CD14-positive monocyte (primary cell): ENCODE data around the gene RELCH. TPM values are rescaled to one million over a fixed set of nuclear protein-coding genes. Genes with fewer than 3 reads are reported as not detected.

ENCODE experiments used
- DNase-seq, 3 donors: peaks; one replicate each; pipeline ENCODE4 v3.0.0-alpha.2; 2011 to 2022
- H2AFZ ChIP-seq: 2 replicates; pipeline ENCODE4 v1.6.0; 2012; ENCODE audit warnings: mild to moderate bottlenecking, low read depth, low read length, inconsistent platforms; ENCODE audit not compliant: insufficient read depth, poor library complexity, severe bottlenecking
- H3K27ac ChIP-seq, 2 donors: 1 replicate in 1 of 2; 2 replicates in 1 of 2; pipeline ENCODE4 v1.5.1; 2012 to 2013; ENCODE audit warnings: low read length in 2 of 2, control low read depth in 1 of 2, inconsistent platforms in 1 of 2, low read depth in 1 of 2, mild to moderate bottlenecking in 1 of 2
- H3K27me3 ChIP-seq, 2 donors: one replicate each; pipeline versions ENCODE4 v1.6.0 to v1.6.1; 2011 to 2013; ENCODE audit warnings: low read length in 2 of 2; ENCODE audit not compliant: control insufficient read depth in 2 of 2, insufficient read depth in 2 of 2
- H3K36me3 ChIP-seq, 2 donors: replicated peaks in 1 of 2; 1 replicate in 1 of 2; 2 replicates in 1 of 2; pipeline versions ENCODE4 v1.5.1 to v1.6.1; 2012 to 2013; ENCODE audit warnings: low read length in 2 of 2, control low read depth in 1 of 2, inconsistent platforms in 1 of 2, mild to moderate bottlenecking in 1 of 2; ENCODE audit not compliant: insufficient read depth in 2 of 2, control insufficient read depth in 1 of 2
- H3K4me1 ChIP-seq, 2 donors: 1 replicate in 1 of 2; 2 replicates in 1 of 2; pipeline versions ENCODE4 v1.5.1 to v1.6.1; 2012 to 2013; ENCODE audit warnings: low read length in 2 of 2, control low read depth in 1 of 2, inconsistent platforms in 1 of 2, mild to moderate bottlenecking in 1 of 2, moderate library complexity in 1 of 2; ENCODE audit not compliant: insufficient read depth in 2 of 2, control insufficient read depth in 1 of 2
- H3K4me2 ChIP-seq: replicated peaks from 2 replicates; pipeline ENCODE3; 2012; ENCODE audit warnings: low read length, moderate library complexity, mild to moderate bottlenecking; ENCODE audit not compliant: poor library complexity, severe bottlenecking; ENCODE audit errors: extremely low read depth
- H3K4me3 ChIP-seq, 3 experiments: fragments of 200-600 bp in 1 of 3; sonication (generic) in 1 of 3; replicated peaks in 1 of 3; 1 replicate in 2 of 3; 2 replicates in 1 of 3; pipeline ENCODE4 v1.5.1; 2011 to 2013; ENCODE audit warnings: low read length in 3 of 3, mild to moderate bottlenecking in 3 of 3, control low read depth in 2 of 3, low read depth in 2 of 3, inconsistent platforms in 1 of 3, moderate library complexity in 1 of 3
- H3K79me2 ChIP-seq: 2 replicates; pipeline ENCODE4 v1.6.0; 2012; ENCODE audit warnings: mild to moderate bottlenecking, control low read depth, inconsistent platforms, low read length, moderate library complexity; ENCODE audit not compliant: insufficient read depth
- H3K9ac ChIP-seq: 2 replicates; pipeline ENCODE4 v1.6.0; 2017; ENCODE audit warnings: low read length, mild to moderate bottlenecking; ENCODE audit not compliant: insufficient read depth, poor library complexity, severe bottlenecking
- H3K9me3 ChIP-seq, 2 donors: replicated peaks in 1 of 2; 1 replicate in 1 of 2; 2 replicates in 1 of 2; pipeline versions ENCODE4 v1.5.1 to v1.6.1; 2012 to 2013; ENCODE audit warnings: low read length in 2 of 2, control low read depth in 1 of 2; ENCODE audit not compliant: control insufficient read depth in 1 of 2, insufficient read depth in 1 of 2
- H4K20me1 ChIP-seq: 2 replicates; pipeline ENCODE4 v1.6.0; 2012; ENCODE audit warnings: mild to moderate bottlenecking, low read length, control low read depth, moderate library complexity; ENCODE audit not compliant: insufficient read depth
- H3K27ac Mint-ChIP-seq, 7 donors: one replicate each; pipeline ENCODE4 v1.8.0; 2020; ENCODE audit warnings: mild to moderate bottlenecking in 7 of 7, mixed read lengths in 7 of 7, moderate library complexity in 6 of 7, inconsistent platforms in 2 of 7
- H3K27me3 Mint-ChIP-seq, 3 donors: one replicate each; pipeline ENCODE4 v1.8.0; 2021 to 2022; ENCODE audit warnings: low read depth in 3 of 3, mild to moderate bottlenecking in 3 of 3, mixed read lengths in 3 of 3, moderate library complexity in 3 of 3, inconsistent platforms in 1 of 3
- H3K36me3 Mint-ChIP-seq, 2 donors: one replicate each; pipeline ENCODE4 v1.8.0; 2020; ENCODE audit warnings: mixed read lengths in 2 of 2, inconsistent platforms in 1 of 2, mild to moderate bottlenecking in 1 of 2
- H3K4me1 Mint-ChIP-seq: one replicate; pipeline ENCODE4 v1.8.0; 2020; ENCODE audit warnings: mild to moderate bottlenecking, mixed read lengths
- H3K4me3 Mint-ChIP-seq, 2 donors: one replicate each; pipeline ENCODE4 v1.8.0; 2020; ENCODE audit warnings: mild to moderate bottlenecking in 2 of 2, mixed read lengths in 2 of 2, moderate library complexity in 1 of 2
- H3K9me3 Mint-ChIP-seq, 7 donors: one replicate each; pipeline ENCODE4 v1.8.0; 2020 to 2022; ENCODE audit warnings: mixed read lengths in 7 of 7, mild to moderate bottlenecking in 6 of 7, moderate library complexity in 6 of 7, inconsistent platforms in 2 of 7
- WGBS: methylation state at CpG from one replicate; pipeline ENCODE4 v1.1.5; 2013; ENCODE audit warnings: missing lambda C conversion rate; ENCODE audit not compliant: insufficient coverage; 5-methylcytosine and 5-hydroxymethylcytosine counted together
- intact Hi-C, 2 donors: fragments of 100-400 bp; cut with micrococcal nuclease; formaldehyde crosslinking; loops; one replicate each; pipeline versions ENCODE4 v1.15.0 to v1.15.1; 2023
- polyA plus RNA-seq, 3 donors: library from polyadenylated mRNA; depleted of rRNA in 1 of 3; unstranded in 2 of 3; stranded (reverse) in 1 of 3; fragments of 300-500 nt in 2 of 3; fragments of >200 nt in 1 of 3; fragmentation: Illumina TruSeq in 2 of 3; gene quantifications; 1 replicate in 2 of 3; 2 replicates in 1 of 3; pipeline ENCODE4 v1.2.3, GENCODE V29; 2012 to 2021
- TF ChIP-seq, protein P1 (sequence below): fragments of 200-600 bp; IDR thresholded peaks from one replicate; pipeline ENCODE4 v1.8.0; 2022; ENCODE audit warnings: antibody characterized with exemption, mild to moderate bottlenecking

The RELCH gene
- polyA plus RNA-seq, 3 donors = 3.8 to 30.4 (median 4.9) TPM

DNA sequence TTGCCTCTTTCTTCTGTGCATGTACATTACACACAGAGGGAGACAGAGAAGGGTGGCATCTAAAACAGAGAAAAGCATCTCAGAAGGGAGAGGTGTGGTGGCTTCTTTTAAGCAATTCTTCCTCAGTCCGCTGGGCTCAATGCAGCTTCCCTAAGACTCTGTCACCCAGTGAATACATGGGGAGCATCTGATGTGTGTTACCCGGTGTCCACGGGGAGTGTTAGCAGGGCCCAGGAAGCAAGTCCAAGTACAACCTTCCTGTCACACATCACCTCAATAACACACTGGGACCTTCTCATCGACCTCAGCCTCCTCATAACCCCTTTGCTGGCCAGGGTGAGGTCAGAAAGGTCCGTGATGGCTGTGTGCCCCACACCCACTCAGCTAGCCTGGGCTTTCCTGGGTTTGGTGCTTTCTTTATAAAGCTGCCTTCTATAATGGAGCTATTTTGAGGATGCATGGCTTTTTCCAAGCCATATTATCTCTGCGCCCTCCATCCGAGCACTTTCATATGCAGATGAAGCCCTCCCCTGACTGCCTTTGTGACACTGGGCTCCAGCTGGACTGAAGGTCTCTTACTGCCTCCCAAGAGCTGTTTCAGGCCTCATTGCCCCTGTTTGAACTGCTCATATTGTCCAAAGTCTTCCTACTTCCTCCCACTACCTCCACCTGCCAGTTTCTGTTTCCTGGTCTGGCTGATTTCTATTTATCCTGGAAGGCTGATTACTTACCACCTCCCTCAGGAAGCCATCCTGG lies 159.5 kb downstream of the RELCH start:
- Histone ChIP-seq H4K20me1 (no peaks in the 10 kb centered on the region), H3K27ac (no peak overlapping the region), H3K4me1 (no peaks in the 10 kb centered on the region), H3K79me2 (no peaks in the 10 kb centered on the region), H3K27me3 (no peaks in the 10 kb centered on the region), H2AFZ (no peak overlapping the region), H3K9me3 (no peaks in the 10 kb centered on the region), H3K36me3 (no peaks in the 10 kb centered on the region), H3K9ac (no peak overlapping the region), H3K4me2 (no peak overlapping the region), H3K4me3 (no peak overlapping the region)
- Mint-ChIP-seq H3K36me3 (no peaks in the 10 kb centered on the region), H3K9me3 (no peaks in the 10 kb centered on the region), H3K27me3 (peaks cover 5 to 12% (median 7%) of the 10 kb centered on the region in 3 donors), H3K4me1 (peaks cover 4% of the 10 kb centered on the region), H3K27ac (peak overlapping the region in 1 of 7 donors; percentile 49), H3K4me3 (no peak overlapping the region)
- WGBS = 97% methylated on average over 4 of the region's 7 CpGs
- intact Hi-C loops = no loop called here
- DNase-seq = no peak
- TF ChIP-seq, protein P1, sequence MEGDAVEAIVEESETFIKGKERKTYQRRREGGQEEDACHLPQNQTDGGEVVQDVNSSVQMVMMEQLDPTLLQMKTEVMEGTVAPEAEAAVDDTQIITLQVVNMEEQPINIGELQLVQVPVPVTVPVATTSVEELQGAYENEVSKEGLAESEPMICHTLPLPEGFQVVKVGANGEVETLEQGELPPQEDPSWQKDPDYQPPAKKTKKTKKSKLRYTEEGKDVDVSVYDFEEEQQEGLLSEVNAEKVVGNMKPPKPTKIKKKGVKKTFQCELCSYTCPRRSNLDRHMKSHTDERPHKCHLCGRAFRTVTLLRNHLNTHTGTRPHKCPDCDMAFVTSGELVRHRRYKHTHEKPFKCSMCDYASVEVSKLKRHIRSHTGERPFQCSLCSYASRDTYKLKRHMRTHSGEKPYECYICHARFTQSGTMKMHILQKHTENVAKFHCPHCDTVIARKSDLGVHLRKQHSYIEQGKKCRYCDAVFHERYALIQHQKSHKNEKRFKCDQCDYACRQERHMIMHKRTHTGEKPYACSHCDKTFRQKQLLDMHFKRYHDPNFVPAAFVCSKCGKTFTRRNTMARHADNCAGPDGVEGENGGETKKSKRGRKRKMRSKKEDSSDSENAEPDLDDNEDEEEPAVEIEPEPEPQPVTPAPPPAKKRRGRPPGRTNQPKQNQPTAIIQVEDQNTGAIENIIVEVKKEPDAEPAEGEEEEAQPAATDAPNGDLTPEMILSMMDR = no peak

DNA sequence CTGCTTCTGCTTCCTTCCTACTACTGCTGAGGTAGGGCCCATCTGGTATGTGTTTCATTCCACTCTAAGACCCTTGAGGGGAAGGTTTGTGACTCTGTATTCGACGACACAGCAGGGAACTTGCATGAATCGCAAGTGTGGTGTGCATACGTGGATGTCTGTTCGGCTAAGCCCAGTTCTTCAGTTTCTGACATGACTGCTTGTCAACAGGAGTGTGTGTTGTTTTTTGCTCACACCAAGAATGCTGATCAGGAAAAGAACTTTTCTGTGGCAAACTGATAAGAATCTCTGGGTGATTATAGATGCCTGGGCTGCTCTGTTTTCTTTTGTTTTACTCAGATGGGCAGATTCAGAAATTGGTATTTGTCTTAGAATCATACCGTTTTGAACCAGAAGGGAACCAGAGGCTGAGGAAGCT lies 160.0 kb downstream of the RELCH start:
- H3K4me3 Mint-ChIP-seq = no peak overlapping the region
- H3K9me3 Mint-ChIP-seq = no peaks in the 10 kb centered on the region
- H3K27ac Mint-ChIP-seq = no peak overlapping the region

More for the DNA sequence above, 160.0 kb downstream of the RELCH start:
- no peaks in the 10 kb centered on the region for H4K20me1 ChIP-seq
- no peak overlapping the region for H3K4me2 ChIP-seq
- TF ChIP-seq, protein P1 = no peak
- H3K4me1 Mint-ChIP-seq = peaks cover 4% of the 10 kb centered on the region
- H3K9ac ChIP-seq = no peak overlapping the region
- intact Hi-C loops = no loop called here
- no peak overlapping the region for H3K27ac ChIP-seq
- peaks cover 5 to 12% (median 7%) of the 10 kb centered on the region in 3 donors for H3K27me3 Mint-ChIP-seq
- no peak overlapping the region for H2AFZ ChIP-seq
- H3K36me3 ChIP-seq = no peaks in the 10 kb centered on the region
- H3K4me3 ChIP-seq = no peak overlapping the region
- no peak for DNase-seq
- no peaks in the 10 kb centered on the region for H3K36me3 Mint-ChIP-seq
- 19% methylated on average over 6 of the region's 6 CpGs for WGBS
- H3K27me3 ChIP-seq = no peaks in the 10 kb centered on the region
- H3K4me1 ChIP-seq = no peaks in the 10 kb centered on the region
- no peaks in the 10 kb centered on the region for H3K9me3 ChIP-seq
- no peaks in the 10 kb centered on the region for H3K79me2 ChIP-seq
